ENCODE data around the gene MOGAT1.
"Not testable (repeated sequence)": the region's sequence is repeated elsewhere in the genome, so short reads cannot be mapped to it uniquely, and the experiment has no call there.

The MOGAT1 gene

DNA sequence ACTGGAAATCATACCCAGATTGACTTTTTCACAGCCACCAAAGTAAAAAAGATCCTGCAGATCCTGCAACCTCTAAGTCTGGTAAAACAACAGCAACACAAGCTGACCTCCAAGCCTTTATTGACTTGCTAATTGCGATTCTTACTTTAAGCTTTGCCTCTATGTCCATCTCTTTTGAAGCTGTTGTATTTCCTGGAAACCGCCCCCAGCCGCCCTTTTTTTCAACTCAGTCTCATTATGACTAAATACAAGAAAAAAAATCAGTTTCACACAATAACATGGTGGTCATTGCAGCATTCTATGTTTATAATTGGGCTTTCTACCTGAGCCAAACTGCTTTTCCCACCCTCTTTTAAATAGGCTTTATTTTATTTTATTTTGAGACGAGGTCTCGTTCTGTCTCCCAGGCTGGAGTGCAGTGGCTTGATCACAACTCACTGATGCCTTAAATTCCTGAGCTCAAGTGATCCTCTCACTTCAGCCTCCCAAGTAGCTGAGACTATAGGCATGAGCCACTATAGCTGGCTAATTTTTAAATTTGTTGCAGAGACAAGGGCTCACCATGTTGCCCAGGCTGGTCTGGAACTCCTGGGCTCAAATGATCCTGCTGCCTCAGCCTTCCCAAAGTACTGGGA is 76.2 kb downstream of the MOGAT1 start:
- DNase-seq, result no peak

DNA sequence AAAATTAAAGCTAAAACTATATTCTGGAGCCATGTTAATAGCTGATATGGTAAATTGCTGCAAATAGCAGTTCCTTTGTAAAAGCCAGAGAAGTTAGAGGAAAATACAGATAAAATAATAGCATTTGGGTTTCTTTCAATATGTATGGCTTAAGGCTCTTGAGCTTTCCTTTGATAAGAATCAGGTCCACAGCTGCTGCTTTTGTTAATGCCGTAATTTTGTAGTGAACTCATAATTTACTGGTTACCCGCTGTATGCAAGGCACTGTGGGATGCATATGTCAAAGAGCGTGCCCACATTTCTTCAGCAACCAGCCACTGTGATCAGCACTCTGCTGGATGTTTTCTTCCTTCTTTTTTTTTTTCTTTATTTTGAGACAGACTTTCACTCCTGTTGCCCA is 79.1 kb downstream of the MOGAT1 start:
- no peak for DNase-seq

DNA sequence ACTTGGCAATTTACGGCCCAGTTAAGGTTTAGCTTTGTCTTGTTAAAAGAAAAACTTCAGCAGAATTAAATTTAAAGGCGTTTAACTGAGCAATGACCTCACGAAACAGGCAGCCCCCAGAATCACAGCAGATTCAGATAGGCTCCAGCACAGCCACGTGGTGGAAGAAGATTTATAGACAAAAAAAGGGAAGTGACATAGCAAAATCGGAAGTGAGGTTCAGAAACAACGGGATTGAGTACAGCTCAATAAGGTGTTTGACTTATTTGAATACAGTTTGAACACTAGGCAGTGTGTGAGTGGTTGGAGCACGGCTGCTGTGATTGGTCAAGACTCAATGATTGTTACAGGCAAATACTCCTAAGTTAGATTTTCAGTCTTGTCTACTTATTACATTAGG is 79.8 kb downstream of the MOGAT1 start:
- no peak for DNase-seq

DNA sequence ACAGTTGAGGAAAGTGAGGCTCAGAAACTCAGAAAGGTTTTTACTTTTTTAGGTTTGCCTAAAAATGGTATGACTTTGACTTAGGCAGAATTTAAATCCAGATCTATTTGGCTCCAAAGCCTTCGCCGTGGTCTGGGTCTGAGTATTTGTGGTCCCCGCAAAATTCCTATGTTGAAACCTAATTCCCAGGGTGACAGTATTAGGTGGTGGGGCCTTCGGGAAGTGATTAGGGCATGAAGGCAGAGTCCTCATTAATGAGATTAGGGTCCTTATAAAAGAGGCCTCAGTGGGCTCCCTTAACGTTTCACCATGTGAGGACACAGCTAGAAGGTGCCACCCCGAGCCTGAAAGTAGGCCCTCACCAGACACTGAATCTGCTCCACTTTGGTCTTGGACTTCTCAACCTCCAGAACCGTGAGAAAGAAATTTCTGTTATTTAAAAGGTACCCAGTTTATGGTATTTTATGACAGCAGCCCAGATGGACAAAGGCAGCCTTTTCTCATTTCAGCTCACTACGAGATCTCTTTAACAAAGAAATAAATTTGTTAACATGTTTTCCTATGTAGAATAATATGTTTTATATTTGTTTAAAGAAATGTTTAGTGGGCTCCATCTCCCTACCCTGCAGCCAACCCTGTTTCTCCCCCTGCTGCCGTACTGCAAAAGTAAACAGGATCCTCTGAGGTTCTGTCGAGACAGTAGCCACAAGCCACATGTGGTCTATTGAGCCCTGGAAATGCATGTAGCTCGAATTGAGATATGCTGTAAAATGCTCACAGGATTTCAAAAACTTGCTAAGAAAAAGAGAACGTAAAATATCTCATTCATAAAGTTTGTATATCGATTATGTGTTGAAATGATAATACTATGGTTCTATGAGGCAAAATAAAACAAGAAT is 80.6 kb downstream of the MOGAT1 start:
- no peak for DNase-seq

DNA sequence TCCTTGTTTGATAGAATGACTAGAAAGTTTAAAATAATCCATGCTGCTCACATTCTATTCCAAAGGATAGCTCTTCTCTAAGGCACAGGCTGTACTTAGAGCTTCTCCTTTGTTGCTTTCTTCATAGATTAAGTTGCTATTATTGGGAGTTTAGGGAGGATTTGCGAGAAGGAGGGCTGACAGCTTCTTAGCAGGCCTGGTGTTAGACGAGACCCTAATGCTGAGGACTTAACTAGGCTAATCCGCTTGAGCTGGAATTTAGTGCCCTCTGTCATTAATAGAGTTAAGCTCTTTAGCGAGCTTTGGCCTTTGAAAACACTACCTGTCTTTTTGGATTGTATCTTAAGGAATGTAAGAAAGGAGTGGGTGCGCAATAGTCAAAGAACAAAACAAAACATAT is 81.3 kb downstream of the MOGAT1 start:
- DNase-seq, result no peak

DNA sequence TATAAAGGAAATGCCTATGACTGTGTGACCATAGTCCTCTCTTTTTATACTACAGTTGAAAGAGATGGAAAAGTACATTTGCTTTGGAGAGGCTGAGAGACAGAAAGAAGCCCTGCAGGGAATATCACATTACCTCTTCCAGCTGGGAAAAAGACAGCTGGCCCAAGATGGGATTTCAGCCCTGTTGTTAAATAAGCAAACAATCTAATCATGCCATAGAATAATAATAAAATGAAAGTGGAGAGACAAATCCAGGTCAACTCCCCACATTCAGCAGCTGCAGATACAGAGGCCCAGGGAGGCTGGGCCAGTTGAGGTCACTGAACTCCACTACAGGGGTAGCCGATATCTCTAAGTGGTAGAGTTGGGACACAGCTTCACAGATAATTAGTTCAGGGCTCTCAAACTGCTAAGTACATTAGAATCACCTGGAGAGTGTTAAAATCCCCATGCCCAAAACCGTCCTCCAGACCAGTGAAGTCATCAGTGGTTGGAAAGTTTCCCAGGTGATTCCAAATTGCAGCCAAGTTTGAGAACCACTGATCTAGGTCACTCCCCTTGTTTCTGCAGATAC is 81.9 kb downstream of the MOGAT1 start:
- DNase-seq, result no peak

DNA sequence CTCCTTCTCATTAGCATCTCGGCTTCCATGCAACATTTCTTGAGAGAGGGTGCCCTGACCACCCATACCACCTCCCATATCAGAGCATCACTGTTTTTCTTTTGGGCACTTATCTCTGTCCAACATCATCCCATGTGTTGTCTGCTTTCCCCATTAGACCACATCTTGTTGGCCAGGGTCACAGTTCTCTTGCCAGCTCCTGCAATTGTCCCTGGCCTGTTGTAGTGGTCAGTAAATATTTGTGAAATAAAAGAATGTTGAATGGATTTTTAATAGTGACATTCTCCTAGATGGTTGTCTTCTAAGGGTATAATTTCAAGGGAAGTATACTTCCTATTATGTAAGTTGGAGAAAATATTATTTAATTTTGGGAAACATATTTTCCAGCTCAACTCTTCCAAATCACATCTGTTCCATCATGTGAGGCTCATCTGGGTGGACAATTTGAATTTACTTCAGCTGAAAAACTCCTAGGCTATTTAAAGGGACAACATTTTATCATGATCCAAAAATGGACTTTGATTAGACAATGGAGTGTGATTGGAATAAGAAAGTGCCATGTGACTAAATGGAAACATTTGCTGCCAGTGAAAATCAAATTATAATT is 83.0 kb downstream of the MOGAT1 start:
- DNase-seq, result no peak

DNA sequence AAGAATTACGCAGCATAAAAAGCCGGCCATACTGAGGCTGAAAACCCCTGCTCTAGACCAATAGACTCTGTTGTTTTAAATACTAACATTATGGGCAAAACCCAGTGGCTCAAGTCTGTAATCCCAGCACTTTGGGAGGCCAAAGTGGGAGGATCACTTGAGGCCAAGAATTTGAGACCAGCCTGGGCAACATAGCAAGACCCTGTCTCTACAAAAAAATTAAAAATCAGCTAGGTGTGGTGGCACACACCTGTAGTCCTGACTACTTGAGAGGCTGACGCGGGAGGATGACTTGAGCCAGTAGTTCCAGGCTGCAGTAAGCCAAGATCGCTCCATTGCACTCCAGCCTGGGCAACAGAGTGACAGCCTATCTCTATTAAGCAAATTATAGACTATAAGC is 84.1 kb downstream of the MOGAT1 start:
- DNase-seq, result not testable (repeated sequence)

DNA sequence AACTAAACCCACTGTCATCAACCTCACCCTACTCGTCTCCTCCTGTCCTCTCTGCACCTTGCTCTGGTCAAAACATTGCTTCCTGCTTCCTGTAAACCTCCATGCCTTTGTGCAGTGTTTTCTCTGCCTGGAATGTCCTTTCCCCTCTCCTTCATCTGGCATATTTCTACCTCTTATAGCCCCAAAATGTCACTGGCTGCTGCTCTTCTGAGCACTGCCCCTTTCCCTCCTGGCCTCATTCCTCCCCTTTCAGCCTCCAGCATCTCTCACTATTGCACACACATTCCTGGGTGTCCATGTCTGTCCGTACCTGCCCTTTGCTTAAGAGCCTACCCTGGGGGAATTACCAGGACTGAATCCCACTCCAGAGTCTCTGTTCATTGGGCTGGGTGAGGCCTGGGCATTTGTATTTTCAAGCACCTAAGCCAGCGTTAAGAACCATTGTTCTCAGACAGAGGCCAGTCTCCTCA is 84.9 kb downstream of the MOGAT1 start:
- DNase-seq, result no peak

DNA sequence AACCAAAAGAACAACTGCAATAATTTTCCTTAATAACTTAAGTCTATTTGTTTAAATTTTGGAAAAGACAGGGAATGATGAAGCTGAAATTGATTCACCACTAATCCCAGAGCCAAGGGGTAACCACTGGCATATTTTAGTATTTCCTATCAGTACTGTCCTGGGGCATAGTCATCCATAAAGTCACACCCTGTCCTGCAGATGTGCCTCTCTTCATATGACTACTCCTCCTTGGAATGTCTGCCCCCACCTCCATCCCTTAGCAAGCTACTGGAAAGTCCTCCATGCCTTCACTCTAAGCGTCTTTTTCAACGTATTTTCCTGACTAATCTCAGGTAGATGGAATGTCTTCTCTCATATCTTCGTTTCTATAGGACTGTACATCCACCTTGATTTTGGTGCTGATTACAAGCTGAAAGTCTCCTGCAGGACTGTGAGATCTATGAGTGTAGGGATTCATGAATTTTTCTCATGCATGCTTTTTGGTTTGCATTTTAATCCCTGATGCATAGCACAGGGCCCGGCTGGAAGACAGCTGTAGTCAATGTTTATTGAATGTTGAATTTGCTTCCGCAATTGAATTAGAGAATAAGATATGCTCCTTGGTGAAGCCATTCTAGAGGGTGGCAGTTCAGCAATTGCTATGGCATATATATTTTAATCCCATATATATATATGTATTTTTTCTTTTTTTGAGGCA is 85.6 kb downstream of the MOGAT1 start:
- peak; percentile 32 for DNase-seq
